ENCODE data around the gene SPATA20.

DNA sequence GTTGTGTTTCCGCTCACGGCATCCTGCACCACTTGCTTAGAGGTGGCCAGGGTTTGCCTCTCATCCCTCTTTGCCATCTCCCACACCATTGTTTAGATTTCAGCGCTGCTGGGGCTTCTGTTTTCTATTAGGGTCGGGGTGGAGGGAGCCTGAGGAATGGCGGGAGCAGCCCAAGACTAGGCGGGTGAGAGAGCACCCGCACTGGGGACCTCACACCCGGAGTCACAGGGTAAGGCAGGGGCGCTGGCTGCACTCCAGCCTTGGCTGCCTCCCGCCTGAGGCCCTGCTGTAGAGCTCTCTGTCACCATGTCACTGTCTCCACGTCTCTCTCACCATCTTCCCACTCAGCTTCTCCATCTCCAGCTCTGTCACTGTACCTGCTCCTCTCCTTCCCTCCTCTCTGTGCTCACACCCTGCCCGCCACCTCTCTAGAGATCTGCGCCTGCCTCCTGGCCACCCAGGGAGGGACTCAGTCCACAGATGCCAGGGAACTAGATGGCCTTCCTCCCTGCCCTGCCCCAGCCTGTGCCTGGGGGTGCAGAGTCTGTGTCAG, 54.9 kb downstream of the SPATA20 start:
- TF ChIP-seq POLR2AphosphoS5 (IDR thresholded peaks at IDR 0.05; ENCODE audit: low read depth, low read length): no peak
- TF ChIP-seq, protein P1, sequence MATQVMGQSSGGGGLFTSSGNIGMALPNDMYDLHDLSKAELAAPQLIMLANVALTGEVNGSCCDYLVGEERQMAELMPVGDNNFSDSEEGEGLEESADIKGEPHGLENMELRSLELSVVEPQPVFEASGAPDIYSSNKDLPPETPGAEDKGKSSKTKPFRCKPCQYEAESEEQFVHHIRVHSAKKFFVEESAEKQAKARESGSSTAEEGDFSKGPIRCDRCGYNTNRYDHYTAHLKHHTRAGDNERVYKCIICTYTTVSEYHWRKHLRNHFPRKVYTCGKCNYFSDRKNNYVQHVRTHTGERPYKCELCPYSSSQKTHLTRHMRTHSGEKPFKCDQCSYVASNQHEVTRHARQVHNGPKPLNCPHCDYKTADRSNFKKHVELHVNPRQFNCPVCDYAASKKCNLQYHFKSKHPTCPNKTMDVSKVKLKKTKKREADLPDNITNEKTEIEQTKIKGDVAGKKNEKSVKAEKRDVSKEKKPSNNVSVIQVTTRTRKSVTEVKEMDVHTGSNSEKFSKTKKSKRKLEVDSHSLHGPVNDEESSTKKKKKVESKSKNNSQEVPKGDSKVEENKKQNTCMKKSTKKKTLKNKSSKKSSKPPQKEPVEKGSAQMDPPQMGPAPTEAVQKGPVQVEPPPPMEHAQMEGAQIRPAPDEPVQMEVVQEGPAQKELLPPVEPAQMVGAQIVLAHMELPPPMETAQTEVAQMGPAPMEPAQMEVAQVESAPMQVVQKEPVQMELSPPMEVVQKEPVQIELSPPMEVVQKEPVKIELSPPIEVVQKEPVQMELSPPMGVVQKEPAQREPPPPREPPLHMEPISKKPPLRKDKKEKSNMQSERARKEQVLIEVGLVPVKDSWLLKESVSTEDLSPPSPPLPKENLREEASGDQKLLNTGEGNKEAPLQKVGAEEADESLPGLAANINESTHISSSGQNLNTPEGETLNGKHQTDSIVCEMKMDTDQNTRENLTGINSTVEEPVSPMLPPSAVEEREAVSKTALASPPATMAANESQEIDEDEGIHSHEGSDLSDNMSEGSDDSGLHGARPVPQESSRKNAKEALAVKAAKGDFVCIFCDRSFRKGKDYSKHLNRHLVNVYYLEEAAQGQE (IDR thresholded peaks at IDR 0.05; ENCODE audit: insufficient read depth in 1 of 2, low read depth in 2 of 2, low read length in 2 of 2): no peak
- TF ChIP-seq SIN3A (IDR thresholded peaks at IDR 0.05; ENCODE audit: borderline replicate concordance, insufficient read depth, low read length): no peak
